Mesendoderm (in vitro differentiated cells): ENCODE measurements around the gene ZBTB24.

Experiments used
- DNase-seq: peaks from one replicate; pipeline ENCODE4 v3.0.0; 2013
- H2AK5ac ChIP-seq: 2 replicates; pipeline ENCODE4 v1.6.1; 2013; ENCODE audit warnings: low read length, inconsistent platforms
- H2BK120ac ChIP-seq: 2 replicates; pipeline ENCODE4 v1.6.1; 2013; ENCODE audit warnings: low read depth, mild to moderate bottlenecking, low read length, moderate library complexity, mixed read lengths
- H2BK15ac ChIP-seq: replicated peaks from 2 replicates; pipeline ENCODE4 v1.6.1; 2013; ENCODE audit warnings: low read depth, mild to moderate bottlenecking, moderate library complexity
- H2BK5ac ChIP-seq: 2 replicates; pipeline ENCODE4 v1.6.1; 2013; ENCODE audit warnings: low read length, inconsistent platforms
- H3K18ac ChIP-seq: 2 replicates; pipeline ENCODE4 v1.6.1; 2013; ENCODE audit warnings: mild to moderate bottlenecking, low read length, mixed read lengths
- H3K23ac ChIP-seq: one replicate; pipeline ENCODE4 v1.6.1; 2013; ENCODE audit warnings: low read length
- H3K27ac ChIP-seq: 2 replicates; pipeline ENCODE4 v1.5.1; 2013; ENCODE audit warnings: low read depth, mild to moderate bottlenecking, inconsistent platforms, low read length, moderate library complexity
- H3K27me3 ChIP-seq: 2 replicates; pipeline ENCODE4 v1.6.1; 2013; ENCODE audit warnings: low read length, control low read depth, mild to moderate bottlenecking, inconsistent platforms; ENCODE audit not compliant: insufficient read depth, poor library complexity
- H3K36me3 ChIP-seq: 2 replicates; pipeline ENCODE4 v1.6.1; 2013; ENCODE audit warnings: low read length, inconsistent platforms; ENCODE audit not compliant: control insufficient read depth, insufficient read depth
- H3K4ac ChIP-seq: one replicate; pipeline ENCODE4 v1.6.1; 2013; ENCODE audit warnings: low read depth, mild to moderate bottlenecking, low read length, moderate library complexity
- H3K4me1 ChIP-seq: 2 replicates; pipeline ENCODE4 v1.6.1; 2013; ENCODE audit warnings: low read depth, low read length, inconsistent platforms; ENCODE audit not compliant: control insufficient read depth
- H3K4me2 ChIP-seq: 2 replicates; pipeline ENCODE4 v1.6.1; 2013; ENCODE audit warnings: low read length
- H3K4me3 ChIP-seq: 2 replicates; pipeline ENCODE4 v1.5.1; 2013; ENCODE audit warnings: mild to moderate bottlenecking, low read length
- H3K56ac ChIP-seq: one replicate; pipeline ENCODE4 v1.6.1; 2013; ENCODE audit warnings: low read length
- H3K79me1 ChIP-seq: 2 replicates; pipeline ENCODE4 v1.6.1; 2013; ENCODE audit warnings: low read length, inconsistent platforms
- H3K79me2 ChIP-seq: 2 replicates; pipeline ENCODE4 v1.6.1; 2013; ENCODE audit warnings: mild to moderate bottlenecking, low read length; ENCODE audit not compliant: control insufficient read depth, insufficient read depth
- H3K9ac ChIP-seq: 2 replicates; pipeline ENCODE4 v1.6.1; 2013; ENCODE audit warnings: low read length, inconsistent platforms
- H4K5ac ChIP-seq: one replicate; pipeline ENCODE4 v1.6.1; 2013; ENCODE audit warnings: low read length
- H4K8ac ChIP-seq: one replicate; pipeline ENCODE4 v1.6.1; 2013; ENCODE audit warnings: low read depth, mild to moderate bottlenecking, control low read depth, low read length, moderate library complexity
- WGBS: extraction: QIAGEN DNeasy Blood & Tissue Kit; methylation state at CpG from one replicate; pipeline ENCODE4 v1.1.7; 2013; ENCODE audit warnings: low lambda C conversion rate, missing lambda C conversion rate; ENCODE audit not compliant: insufficient coverage; ENCODE audit errors: extremely low coverage; 5-methylcytosine and 5-hydroxymethylcytosine counted together

The ZBTB24 gene

DNA sequence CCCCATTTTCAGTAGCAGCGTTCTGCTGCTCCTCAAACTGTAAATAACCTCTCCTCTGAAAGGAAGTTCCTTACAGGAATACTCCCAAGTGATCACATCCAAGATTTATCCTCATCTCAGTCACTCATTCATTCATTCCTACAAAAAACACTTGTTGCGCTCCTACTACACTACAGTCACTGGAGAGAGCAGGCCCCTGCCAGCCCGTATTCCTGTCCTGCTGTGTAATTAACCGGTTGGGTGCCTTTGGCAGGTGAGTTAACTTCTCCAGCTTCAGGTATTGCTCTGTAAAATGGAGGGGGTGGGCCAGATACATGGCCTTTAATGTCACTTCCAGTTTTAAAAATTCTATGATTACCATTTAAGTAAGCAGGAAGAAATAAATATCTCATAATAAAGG, 15.0 kb upstream of the ZBTB24 start:
- H3K27ac ChIP-seq = no peak overlapping the region
- H4K8ac ChIP-seq = no peak overlapping the region
- H3K27me3 ChIP-seq = no peaks in the 10 kb centered on the region
- no peak overlapping the region for H3K4me3 ChIP-seq
- no peak overlapping the region for H3K56ac ChIP-seq
- H3K4ac ChIP-seq = no peak overlapping the region
- DNase-seq = no peak
- no peaks in the 10 kb centered on the region for H3K36me3 ChIP-seq
- H2BK120ac ChIP-seq = no peak overlapping the region
- H2BK5ac ChIP-seq = no peak overlapping the region
- no peak overlapping the region for H4K5ac ChIP-seq
- no peaks in the 10 kb centered on the region for H3K79me2 ChIP-seq
- H3K79me1 ChIP-seq = no peaks in the 10 kb centered on the region
- H3K4me2 ChIP-seq = no peak overlapping the region
- H2AK5ac ChIP-seq = no peak overlapping the region
- H2BK15ac ChIP-seq = no peak overlapping the region
- WGBS = no CpG with 5 or more reads among the region's 4 CpGs
- no peak overlapping the region for H3K9ac ChIP-seq
- H3K23ac ChIP-seq = no peak overlapping the region
- no peak overlapping the region for H3K18ac ChIP-seq
- H3K4me1 ChIP-seq = no peaks in the 10 kb centered on the region

DNA sequence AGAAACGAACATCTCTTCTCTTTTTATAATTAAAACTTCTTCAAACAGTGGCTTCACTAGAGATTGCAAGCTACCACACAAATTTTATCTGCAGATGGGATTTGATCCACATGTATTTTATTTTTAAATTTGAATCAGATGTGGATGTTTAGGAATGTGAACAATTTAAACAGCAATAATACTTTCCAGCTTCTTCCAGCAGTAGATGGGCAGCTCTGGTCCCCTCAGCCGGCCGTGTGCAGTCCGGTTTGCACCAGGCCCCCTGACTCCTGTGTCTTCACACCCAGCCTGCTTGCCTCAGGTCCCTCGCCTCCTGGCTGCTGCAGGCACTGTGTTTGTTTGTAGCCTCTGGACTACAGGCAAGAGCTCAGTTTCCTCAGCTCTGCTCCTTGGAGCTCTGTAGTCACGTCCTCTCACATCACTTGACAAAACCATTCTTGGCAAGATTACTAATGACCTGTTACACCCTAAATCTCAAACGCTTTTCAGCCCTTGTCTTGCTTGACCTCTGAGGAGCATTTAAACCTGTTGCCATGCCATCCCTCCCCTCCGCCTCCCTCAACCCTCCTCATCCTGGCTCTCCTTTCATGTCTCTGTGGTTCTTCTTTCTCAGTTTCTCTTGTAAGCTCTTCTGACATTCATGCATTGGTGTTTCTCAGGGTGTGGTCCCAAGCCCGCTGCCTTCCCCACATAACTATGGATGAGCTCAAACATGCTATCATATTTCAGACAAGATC, 13.2 kb upstream of the ZBTB24 start:
- Histone ChIP-seq H3K4ac (no peak overlapping the region), H3K27me3 (no peaks in the 10 kb centered on the region), H2BK15ac (no peak overlapping the region), H3K9ac (no peak overlapping the region), H2AK5ac (no peak overlapping the region), H2BK5ac (no peak overlapping the region), H3K4me1 (peaks cover 2% of the 10 kb centered on the region), H4K5ac (no peak overlapping the region), H3K79me1 (no peaks in the 10 kb centered on the region), H2BK120ac (no peak overlapping the region), H3K79me2 (no peaks in the 10 kb centered on the region), H3K56ac (no peak overlapping the region), H4K8ac (no peak overlapping the region), H3K18ac (no peak overlapping the region), H3K27ac (no peak overlapping the region), H3K36me3 (no peaks in the 10 kb centered on the region), H3K4me3 (no peak overlapping the region), H3K4me2 (no peak overlapping the region), H3K23ac (no peak overlapping the region)
- no peak for DNase-seq
- WGBS = 100% methylated on average over 1 of the region's 9 CpGs

- H3K79me2 ChIP-seq = no peaks in the 10 kb centered on the region
- H3K23ac ChIP-seq = no peak overlapping the region
- H3K4me3 ChIP-seq = no peak overlapping the region
- peaks cover 3% of the 10 kb centered on the region for H3K4me1 ChIP-seq
- H2BK5ac ChIP-seq = no peak overlapping the region
- no peaks in the 10 kb centered on the region for H3K79me1 ChIP-seq
- H2AK5ac ChIP-seq = no peak overlapping the region
- no peak overlapping the region for H3K18ac ChIP-seq
- H3K9ac ChIP-seq = no peak overlapping the region
- no peak overlapping the region for H3K56ac ChIP-seq
- H2BK120ac ChIP-seq = no peak overlapping the region
- H3K4me2 ChIP-seq = no peak overlapping the region
- no peaks in the 10 kb centered on the region for H3K27me3 ChIP-seq
- H3K27ac ChIP-seq = no peak overlapping the region
- WGBS = no CpG with 5 or more reads among the region's 1 CpG
- no peak overlapping the region for H4K8ac ChIP-seq
- H4K5ac ChIP-seq = no peak overlapping the region
- H3K4ac ChIP-seq = no peak overlapping the region
- H3K36me3 ChIP-seq = no peaks in the 10 kb centered on the region
- no peak for DNase-seq
- H2BK15ac ChIP-seq = no peak overlapping the region
These were observed 10.8 kb upstream of the ZBTB24 start for GRCh38 chr6:109493865-109494264.

DNA sequence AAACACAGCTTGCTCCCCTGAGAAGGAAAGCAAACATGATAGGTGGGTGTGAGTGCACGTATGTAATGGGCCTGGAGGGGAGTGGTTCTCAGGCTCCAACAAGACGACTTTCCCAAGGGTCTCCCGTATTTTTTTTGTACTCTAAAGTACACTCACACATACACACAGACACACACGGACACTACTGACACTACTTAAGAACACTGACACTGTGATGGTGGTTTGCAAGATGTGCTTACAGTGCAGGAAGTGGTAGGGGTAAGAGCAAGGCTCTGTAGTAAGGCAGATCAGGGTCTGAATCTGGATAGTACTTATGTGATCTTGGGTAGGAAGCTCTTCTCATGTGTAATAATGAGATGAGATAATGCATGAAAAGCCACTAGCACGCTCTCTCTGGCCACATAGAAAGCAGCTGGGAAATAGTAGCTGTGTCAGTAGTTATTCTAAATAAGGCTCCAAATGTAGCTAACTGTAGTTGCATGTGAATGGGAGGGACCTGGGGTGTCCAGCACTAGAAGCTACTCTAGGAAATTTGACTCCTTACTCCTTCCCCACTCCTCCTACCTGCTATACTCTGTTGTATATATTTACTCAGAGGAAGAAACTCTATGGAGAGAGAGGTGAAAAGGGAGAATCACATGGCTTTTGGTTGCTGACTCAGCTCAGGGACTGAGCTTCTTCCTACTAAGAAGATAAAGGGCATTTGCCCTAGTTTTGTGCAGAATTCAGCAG, 8.4 kb upstream of the ZBTB24 start:
- WGBS = no CpG with 5 or more reads among the region's 5 CpGs

DNA sequence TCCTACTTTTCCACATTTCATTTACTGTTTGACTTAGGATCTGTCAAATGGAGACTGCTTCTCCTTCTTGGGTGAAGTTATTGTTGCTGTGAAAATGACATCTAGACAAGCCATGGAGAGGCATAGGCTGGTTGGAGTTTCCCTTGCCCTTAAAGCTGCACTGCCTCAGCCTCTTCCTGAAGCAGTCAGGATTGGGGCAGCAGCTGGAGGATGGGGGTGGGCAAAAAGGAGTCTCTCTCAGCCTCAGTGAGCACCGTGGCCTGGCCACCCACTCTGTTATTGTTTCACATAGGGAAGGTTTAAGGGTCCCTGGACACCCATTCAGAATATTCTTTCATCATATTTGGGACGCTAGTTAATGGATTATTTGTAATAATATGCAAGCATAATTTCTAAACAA, 7.7 kb upstream of the ZBTB24 start:
- Histone ChIP-seq H3K79me1 (no peaks in the 10 kb centered on the region), H3K4me2 (no peak overlapping the region), H3K4me3 (no peak overlapping the region), H3K36me3 (no peaks in the 10 kb centered on the region), H3K23ac (no peak overlapping the region), H3K56ac (no peak overlapping the region), H3K4me1 (peaks cover 3% of the 10 kb centered on the region), H2AK5ac (no peak overlapping the region), H3K4ac (no peak overlapping the region), H4K5ac (no peak overlapping the region), H2BK120ac (no peak overlapping the region), H2BK5ac (no peak overlapping the region), H3K79me2 (no peaks in the 10 kb centered on the region), H2BK15ac (no peak overlapping the region), H3K9ac (no peak overlapping the region), H3K27me3 (no peaks in the 10 kb centered on the region), H4K8ac (no peak overlapping the region), H3K18ac (no peak overlapping the region), H3K27ac (no peak overlapping the region)
- WGBS = no CpG with 5 or more reads among the region's 2 CpGs
- no peak for DNase-seq

More for the DNA sequence above, 8.4 kb upstream of the ZBTB24 start:
- Histone ChIP-seq H3K23ac (no peak overlapping the region), H3K9ac (no peak overlapping the region), H2BK120ac (no peak overlapping the region), H2BK15ac (no peak overlapping the region), H3K18ac (no peak overlapping the region), H3K79me2 (no peaks in the 10 kb centered on the region), H3K36me3 (no peaks in the 10 kb centered on the region), H3K79me1 (no peaks in the 10 kb centered on the region), H3K4ac (no peak overlapping the region), H3K4me1 (peaks cover 3% of the 10 kb centered on the region), H3K4me2 (no peak overlapping the region), H2BK5ac (no peak overlapping the region), H4K8ac (no peak overlapping the region), H3K27me3 (no peaks in the 10 kb centered on the region), H3K4me3 (no peak overlapping the region), H3K27ac (no peak overlapping the region), H4K5ac (no peak overlapping the region), H3K56ac (no peak overlapping the region), H2AK5ac (no peak overlapping the region)
- no peak for DNase-seq
